GM12892 (cell line): ENCODE measurements around the gene CELA2A.

Experiments
- POLR2A ChIP-seq: IDR thresholded peaks from 2 replicates; pipeline ENCODE4 v1.6.1; 2011; ENCODE audit warnings: low read depth, low read length, control low read depth
- POLR2AphosphoS5 ChIP-seq: IDR thresholded peaks from 2 replicates; pipeline ENCODE4 v1.6.1; 2011; ENCODE audit warnings: low read depth, low read length, control low read depth

DNA sequence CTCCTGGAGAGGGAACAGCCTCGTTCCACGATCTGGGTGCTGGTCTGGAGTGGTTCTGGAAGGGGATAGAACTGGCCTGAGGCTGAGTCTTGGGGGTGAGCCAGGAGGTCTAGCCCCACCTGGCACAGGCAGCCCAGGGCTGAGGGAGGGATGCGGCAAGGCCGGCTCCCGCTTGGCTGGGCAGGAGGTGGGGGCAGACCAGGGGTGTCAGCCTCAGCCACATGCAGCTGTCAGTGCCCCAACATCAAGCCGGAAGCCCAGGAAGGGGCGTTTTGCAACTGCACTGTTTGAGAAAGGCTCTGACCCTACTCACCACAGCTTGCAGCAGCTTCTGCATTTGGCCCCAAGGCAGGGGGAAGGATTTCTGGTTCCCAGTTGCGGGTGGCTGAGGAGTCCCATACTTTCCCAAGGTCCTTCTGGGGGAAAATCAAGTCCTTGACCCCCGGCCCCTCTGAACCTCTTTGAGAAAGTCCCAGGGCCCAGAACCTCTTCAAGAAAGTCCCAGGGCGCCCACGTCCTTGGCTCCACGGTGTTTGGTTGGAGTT, 44.9 kb upstream of the CELA2A start:
- TF ChIP-seq POLR2AphosphoS5 (no peak), POLR2A (peak; percentile 35; the same call in 1 of the 2 replicates)
